ENCODE measurements around the gene GUCY1A2. TPM values are rescaled to one million over a fixed set of nuclear protein-coding genes. Genes with fewer than 3 reads are reported as not detected.

The GUCY1A2 gene
- total RNA-seq, 1 experiment from 2014 or later, result 0.55 TPM

DNA sequence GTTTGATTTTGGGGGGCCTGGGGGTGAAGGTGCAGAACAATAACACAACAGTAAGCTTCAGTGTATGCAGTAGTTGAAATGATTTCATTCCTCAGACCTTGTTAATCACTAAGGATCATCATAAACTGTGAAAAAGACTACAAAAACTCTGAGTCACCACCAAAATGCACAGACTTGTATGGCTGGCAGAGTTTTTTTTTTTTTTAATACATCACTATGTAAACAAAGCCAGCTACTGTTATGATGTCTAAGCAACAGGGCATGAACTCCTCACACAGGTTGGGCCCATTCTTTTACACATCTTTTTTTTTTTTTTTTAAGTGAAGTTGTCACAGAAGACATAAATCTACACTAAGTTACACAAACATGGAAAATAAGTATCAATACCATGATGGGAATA is 311.9 kb downstream of the GUCY1A2 start:
- Histone ChIP-seq H3K27me3 (ENCODE audit: insufficient read depth, low read length) (no peaks in the 10 kb centered on the region), H3K9ac (ENCODE audit: extremely low read depth, insufficient read length, low read length) (no peak overlapping the region), H2BK12ac (ENCODE audit: insufficient read length, low read depth, low read length) (no peak overlapping the region), H4K91ac (ENCODE audit: insufficient read length, low read depth, low read length) (no peak overlapping the region), H4K20me1 (ENCODE audit: control insufficient read depth, insufficient read depth, insufficient read length) (no peaks in the 10 kb centered on the region), H2BK20ac (ENCODE audit: low read depth, low read length, poor library complexity, severe bottlenecking) (no peak overlapping the region), H3K4me2 (ENCODE audit: insufficient read depth, insufficient read length, low read length) (no peak overlapping the region), H3K23ac (ENCODE audit: insufficient read length, low read depth, low read length) (no peak overlapping the region), H2BK15ac (ENCODE audit: low read depth, low read length) (no peak overlapping the region), H2BK120ac (ENCODE audit: low read depth, low read length, poor library complexity, severe bottlenecking) (no peak overlapping the region), H3K27ac (ENCODE audit: insufficient read length, low read depth, low read length) (no peak overlapping the region), H2AK5ac (ENCODE audit: insufficient read length, low read length) (no peak overlapping the region), H4K5ac (ENCODE audit: insufficient read length, low read depth, low read length) (no peak overlapping the region), H3K14ac (ENCODE audit: insufficient read depth, low read length) (no peak overlapping the region), H3K18ac (ENCODE audit: insufficient read length, low read depth, low read length) (no peak overlapping the region), H3K79me2 (ENCODE audit: insufficient read depth, low read length) (no peaks in the 10 kb centered on the region), H3K4me1 (ENCODE audit: insufficient read depth, low read length) (no peaks in the 10 kb centered on the region; the same call in 1 of the 2 replicates), H3K23me2 (ENCODE audit: insufficient read length, low read depth, low read length, poor library complexity, severe bottlenecking) (no peaks in the 10 kb centered on the region), H3T11ph (ENCODE audit: low read length) (no peak overlapping the region), H3K4ac (ENCODE audit: low read depth, low read length) (no peak overlapping the region), H4K8ac (replicated peaks; ENCODE audit: insufficient read length, low read depth, low read length) (no peak overlapping the region), H3K56ac (ENCODE audit: insufficient read length, low read depth, low read length) (no peak overlapping the region), H3K79me1 (ENCODE audit: insufficient read depth, low read depth, low read length, poor library complexity, severe bottlenecking) (no peaks in the 10 kb centered on the region), H2AFZ (ENCODE audit: low read length) (no peak overlapping the region), H2BK5ac (ENCODE audit: insufficient read length, low read length) (no peak overlapping the region), H3K9me3 (ENCODE audit: control insufficient read depth, low read depth, low read length) (no peaks in the 10 kb centered on the region)
- no peak for TF ChIP-seq CTCF (conservative IDR thresholded peaks at IDR 0.05)
- Mint-ChIP-seq H3K9me3 (no peaks in the 10 kb centered on the region), H3K27me3 (ENCODE audit: low read depth) (no peaks in the 10 kb centered on the region), H3K27ac (no peak overlapping the region), H3K36me3 (ENCODE audit: insufficient read depth in 1 of 3, low read depth in 3 of 3) (no peaks in the 10 kb centered on the region), H3K4me1 (peaks cover 0 to 3% of the 10 kb centered on the region in 2 experiments; a peak in 3 of 4 replicates), H3K4me3 (no peak overlapping the region)
- no peak for DNase-seq

All from H9 (cell line).